HCT116 (cell line): ENCODE measurements around the gene ZWILCH. TPM values are rescaled to one million over a fixed set of nuclear protein-coding genes. Genes with fewer than 3 reads are reported as not detected.
"Not testable (repeated sequence)": the region's sequence is repeated elsewhere in the genome, so short reads cannot be mapped to it uniquely, and the experiment has no call there.

Experiments
- ATAC-seq: fragments of 200-7000 bp; cut with Tn5 transposase; 2 replicates; pipeline ENCODE4 v1.9.1; 2020; ENCODE audit warnings: mild to moderate bottlenecking, moderate library complexity
- BruUV-seq: library from RNA; stranded (reverse); fragments of 400-500 nt; replicated peaks from 2 replicates; lab custom pipeline; 2021; lab: Mats Ljungman, UMichigan
- CTCF ChIA-PET: fragments of 300-600 bp; sonication (Branson Sonifier 250); formaldehyde crosslinking; loops from one replicate; lab custom pipeline; 2021; ENCODE audit warnings: antibody characterized with exemption; lab: Charles Lee
- POLR2A ChIA-PET: fragments of 300-600, 350-600 bp; sonication (Branson Sonifier 250); formaldehyde crosslinking; loops from one replicate; lab custom pipeline; 2021; ENCODE audit warnings: antibody characterized with exemption; lab: Charles Lee
- RAD21 ChIA-PET, 2 experiments: fragments of 300-600 bp; sonication (Branson Sonifier 250); formaldehyde crosslinking; loops; one replicate each; lab custom pipeline; 2023; ENCODE audit warnings: low total read pairs in 2 of 2; ENCODE audit not compliant: uncharacterized antibody in 2 of 2, unreplicated experiment in 2 of 2, low non-redundant PET in 1 of 2; lab: Charles Lee
- DNase-seq: peaks from one replicate; pipeline ENCODE4 v3.0.0-alpha.2; 2010; ENCODE audit warnings: low read depth, low spot score
- H2AFZ ChIP-seq: fragments of 200-600 bp; shearing (Covaris generic), sonication (generic); 2 replicates; pipeline ENCODE4 v1.6.1; 2017; ENCODE audit warnings: low read depth, mixed run types, mixed read lengths, antibody characterized with exemption, low read length; ENCODE audit not compliant: poor library complexity, severe bottlenecking
- H3K27ac ChIP-seq: 2 replicates; pipeline ENCODE4 v1.5.1; 2012; ENCODE audit warnings: low read depth, low read length
- H3K27me3 ChIP-seq: fragments of 200-600 bp; sonication (generic); 2 replicates; pipeline ENCODE4 v1.6.1; 2016; ENCODE audit warnings: mixed run types, low read length, mixed read lengths; ENCODE audit not compliant: insufficient read depth
- H3K36me3 ChIP-seq, 2 experiments: fragments of 200-500 bp in 1 of 2; fragments of 200-600 bp in 1 of 2; sonication (Bioruptor generic) in 1 of 2; sonication (generic) in 1 of 2; 2 replicates each; pipeline versions ENCODE4 v1.5.1 to v1.6.1; 2014 to 2016; ENCODE audit warnings: low read length in 2 of 2, inconsistent platforms in 1 of 2, mixed read lengths in 1 of 2, mixed run types in 1 of 2; ENCODE audit not compliant: insufficient read depth in 2 of 2, control insufficient read depth in 1 of 2
- H3K4me1 ChIP-seq, 2 experiments: fragments of 200-600 bp in 1 of 2; sonication (generic) in 1 of 2; 2 replicates each; pipeline versions ENCODE4 v1.5.1 to v1.6.1; 2012 to 2017; ENCODE audit warnings: low read length in 2 of 2, inconsistent platforms in 1 of 2, mild to moderate bottlenecking in 1 of 2, mixed read lengths in 1 of 2, mixed run types in 1 of 2, moderate library complexity in 1 of 2; ENCODE audit not compliant: insufficient read depth in 2 of 2, control insufficient read depth in 1 of 2
- H3K4me2 ChIP-seq: fragments of 200-600 bp; sonication (generic); 2 replicates; pipeline ENCODE4 v1.6.1; 2017; ENCODE audit warnings: mixed run types, low read length, mixed read lengths
- H3K4me3 ChIP-seq, 2 experiments: fragments of 200-600 bp in 1 of 2; sonication (generic) in 1 of 2; replicated peaks in 1 of 2; 2 replicates each; pipeline ENCODE4 v1.5.1; 2011 to 2016; ENCODE audit warnings: low read length in 2 of 2, control low read depth in 1 of 2, low read depth in 1 of 2, mild to moderate bottlenecking in 1 of 2, mixed read lengths in 1 of 2, mixed run types in 1 of 2
- H3K79me2 ChIP-seq: fragments of 200-600 bp; sonication (generic); 2 replicates; pipeline ENCODE4 v1.6.1; 2017; ENCODE audit warnings: mild to moderate bottlenecking, mixed run types, low read length, moderate library complexity, mixed read lengths; ENCODE audit not compliant: insufficient read depth
- H3K9ac ChIP-seq: fragments of 200-600 bp; sonication (generic); 2 replicates; pipeline ENCODE4 v1.6.1; 2016; ENCODE audit warnings: low read length, mixed read lengths
- H3K9me2 ChIP-seq: fragments of 200-600 bp; sonication (generic), shearing (Covaris generic); 2 replicates; pipeline ENCODE4 v1.6.1; 2017; ENCODE audit warnings: mixed run types, mild to moderate bottlenecking, moderate library complexity; ENCODE audit not compliant: insufficient read depth
- H3K9me3 ChIP-seq, 2 experiments: fragments of 200-500 bp in 1 of 2; fragments of 200-600 bp in 1 of 2; sonication (Bioruptor generic) in 1 of 2; sonication (generic) in 1 of 2; 2 replicates each; pipeline ENCODE4 v1.6.1; 2014 to 2017; ENCODE audit warnings: low read length in 2 of 2, mixed read lengths in 2 of 2, inconsistent platforms in 1 of 2, low read depth in 1 of 2, mild to moderate bottlenecking in 1 of 2, mixed run types in 1 of 2, moderate library complexity in 1 of 2; ENCODE audit not compliant: control insufficient read depth in 1 of 2, insufficient read depth in 1 of 2
- H4K20me1 ChIP-seq: fragments of 200-600 bp; sonication (generic), shearing (Covaris generic); 2 replicates; pipeline ENCODE4 v1.6.1; 2017; ENCODE audit warnings: mixed run types, mild to moderate bottlenecking, moderate library complexity; ENCODE audit not compliant: insufficient read depth
- MAX ChIP-seq: IDR thresholded peaks from 2 replicates; pipeline ENCODE4 v1.6.1; 2012
- ZFX ChIP-seq: fragments of 450-650 bp; IDR thresholded peaks from 2 replicates; pipeline ENCODE4 v1.6.1; 2017
- intact Hi-C: fragments of 100-400 bp; cut with micrococcal nuclease; formaldehyde crosslinking; loops from 2 replicates; pipeline ENCODE4 v1.10.0; 2022
- total RNA-seq: library from RNA; stranded (reverse); gene quantifications from one replicate; pipeline ENCODE4 v1.2.1, GENCODE V29; 2021; ENCODE audit not compliant: unreplicated experiment

The ZWILCH gene
- total RNA-seq, 1 experiment from 2014 or later: 25.8 TPM

- intact Hi-C loops, RAD21 ChIA-PET, H3K36me3 ChIP-seq, H3K4me1 ChIP-seq, POLR2A ChIA-PET, ATAC-seq, DNase-seq, H3K79me2 ChIP-seq, H4K20me1 ChIP-seq, H3K9me3 ChIP-seq, H3K9me2 ChIP-seq, H3K9ac ChIP-seq, H3K27ac ChIP-seq, H3K4me2 ChIP-seq, H3K27me3 ChIP-seq, H3K4me3 ChIP-seq, BruUV-seq: not testable (repeated sequence)
- CTCF ChIA-PET: interaction anchor here (1.3 kb wide), 1 partner anchor 16 kb away, joined by 6 read pairs; no protein-coding TSS in a partner anchor
- peak overlapping the region; percentile 60 for H2AFZ ChIP-seq
Observed at GRCh38 chr15:66589429-66589828, 84.3 kb downstream of the ZWILCH start.

- Histone ChIP-seq H3K36me3 (no peaks in the 10 kb centered on the region), H2AFZ (no peak overlapping the region), H3K4me2 (no peak overlapping the region), H3K27me3 (no peaks in the 10 kb centered on the region), H3K4me1 (peaks cover 0 to 10% of the 10 kb centered on the region in 2 experiments; a peak in 2 of 4 replicates), H3K27ac (no peak overlapping the region), H3K79me2 (no peaks in the 10 kb centered on the region), H3K9ac (no peak overlapping the region), H3K9me3 (no peaks in the 10 kb centered on the region), H3K4me3 (no peak overlapping the region), H3K9me2 (no peaks in the 10 kb centered on the region), H4K20me1 (no peaks in the 10 kb centered on the region)
- ChIA-PET RAD21 (no interaction called here), POLR2A (no interaction called here), CTCF (interaction anchor here (1.2 to 1.3 kb wide), 2 partner anchors 15 to 261 kb away, joined by 4 to 6 read pairs; no protein-coding TSS in a partner anchor)
- intact Hi-C loops: no loop called here
- no peak for DNase-seq
- TF ChIP-seq ZFX: no peak
- TF ChIP-seq MAX: no peak
- no TSS peak for BruUV-seq
- no peak for ATAC-seq
Observed at GRCh38 chr15:66590435-66590834, 85.3 kb downstream of the ZWILCH start.
